GM18505 (cell line): ENCODE results near the gene MYL6.
"Not testable (repeated sequence)": the region's sequence is repeated elsewhere in the genome, so short reads cannot be mapped to it uniquely, and the experiment has no call there.

ENCODE experiments used
- ATAC-seq: cut with Tn5 transposase; IDR thresholded peaks from one replicate; pipeline ENCODE4 v1.9.1; 2021; ENCODE audit not compliant: unreplicated experiment
- POLR2A ChIP-seq: IDR thresholded peaks from 4 replicates; pipeline ENCODE4 v1.6.1; 2011; ENCODE audit warnings: borderline replicate concordance; ENCODE audit not compliant: insufficient read depth, insufficient read length; ENCODE audit errors: extremely low read depth

Gene MYL6

GRCh38 chr12:56158029-56158925 is at the start of gene MYL6:
Gene MYL6, plus strand, starts transcription at chr12:56158359. Its CDS starts 43 bp downstream, at chr12:56158402.
- ATAC-seq: peak; percentile 72
- TF ChIP-seq POLR2A: peak; percentile 99

- no peak for ATAC-seq
Measured at GRCh38 chr12:56110571-56110970, 47.6 kb upstream of the MYL6 start.

GRCh38 chr12:56114084-56114483 is 44.1 kb upstream of the MYL6 start:
- TF ChIP-seq POLR2A: no peak
- no peak for ATAC-seq

More at GRCh38 chr12:56110571-56110970, 47.6 kb upstream of the MYL6 start:
- no peak for TF ChIP-seq POLR2A

- no peak for TF ChIP-seq POLR2A
- ATAC-seq: no peak
Measured at GRCh38 chr12:56115329-56115728, 42.8 kb upstream of the MYL6 start.

GRCh38 chr12:56116267-56117081 is 41.7 kb upstream of the MYL6 start, which contains the start of gene RPL41:
Gene RPL41, plus strand, starts transcription at chr12:56116633.
- peak; percentile 99 for TF ChIP-seq POLR2A
- peak; percentile 40 for ATAC-seq

- not testable (repeated sequence) for ATAC-seq
Measured at GRCh38 chr12:56117082-56117706, 41.0 kb upstream of the MYL6 start.

GRCh38 chr12:56117778-56118687 is 40.1 kb upstream of the MYL6 start, which contains the start of gene ZC3H10:
Gene ZC3H10, plus strand, starts transcription at chr12:56118266. Its CDS starts 2,297 bp downstream, at chr12:56120563.
- TF ChIP-seq POLR2A: peak; percentile 98
- peak; percentile 72 for ATAC-seq

- ATAC-seq: peak; percentile 5
Measured at GRCh38 chr12:56118688-56119357, 39.3 kb upstream of the MYL6 start.

GRCh38 chr12:56119361-56119796 is 38.8 kb upstream of the MYL6 start:
- no peak for ATAC-seq
- no peak for TF ChIP-seq POLR2A

More at GRCh38 chr12:56118688-56119357, 39.3 kb upstream of the MYL6 start:
- no peak for TF ChIP-seq POLR2A

GRCh38 chr12:56120158-56120846 is 37.9 kb upstream of the MYL6 start:
- ATAC-seq: no peak

GRCh38 chr12:56121204-56121870 is 36.8 kb upstream of the MYL6 start:
- no peak for ATAC-seq
- no peak for TF ChIP-seq POLR2A

More at GRCh38 chr12:56120158-56120846, 37.9 kb upstream of the MYL6 start:
- TF ChIP-seq POLR2A: no peak
